Stimulated activated effector memory CD8-positive, alpha-beta T cell treated with anti-CD3 and anti-CD28 coated beads, Interleukin-12 subunit alpha, Interleukin-12 subunit beta, amount 100 ng/mL, for 72 hours (primary cell): Measurements from ENCODE around the gene MTCP1.

Source experiments
- ATAC-seq: fragments of 150-1000 bp; cut with Tn5 transposase; 2 replicates; pipeline ENCODE4 v1.10.0; 2021
- DNase-seq, 2 donors: peaks; one replicate each; pipeline ENCODE4 v3.0.0; 2021 to 2022; ENCODE audit warnings: low spot score in 2 of 2
- H3K27ac Mint-ChIP-seq: one replicate; pipeline ENCODE4 v1.8.0; 2022; ENCODE audit warnings: mild to moderate bottlenecking, mixed read lengths
- H3K36me3 Mint-ChIP-seq: one replicate; pipeline ENCODE4 v1.8.0; 2022; ENCODE audit warnings: mild to moderate bottlenecking, mixed read lengths
- H3K4me1 Mint-ChIP-seq: one replicate; pipeline ENCODE4 v1.8.0; 2022; ENCODE audit warnings: mixed read lengths
- H3K4me3 Mint-ChIP-seq: one replicate; pipeline ENCODE4 v1.8.0; 2022; ENCODE audit warnings: mild to moderate bottlenecking, mixed read lengths
- H3K9me3 Mint-ChIP-seq: one replicate; pipeline ENCODE4 v1.8.0; 2022; ENCODE audit warnings: mixed read lengths

MTCP1 gene

DNA sequence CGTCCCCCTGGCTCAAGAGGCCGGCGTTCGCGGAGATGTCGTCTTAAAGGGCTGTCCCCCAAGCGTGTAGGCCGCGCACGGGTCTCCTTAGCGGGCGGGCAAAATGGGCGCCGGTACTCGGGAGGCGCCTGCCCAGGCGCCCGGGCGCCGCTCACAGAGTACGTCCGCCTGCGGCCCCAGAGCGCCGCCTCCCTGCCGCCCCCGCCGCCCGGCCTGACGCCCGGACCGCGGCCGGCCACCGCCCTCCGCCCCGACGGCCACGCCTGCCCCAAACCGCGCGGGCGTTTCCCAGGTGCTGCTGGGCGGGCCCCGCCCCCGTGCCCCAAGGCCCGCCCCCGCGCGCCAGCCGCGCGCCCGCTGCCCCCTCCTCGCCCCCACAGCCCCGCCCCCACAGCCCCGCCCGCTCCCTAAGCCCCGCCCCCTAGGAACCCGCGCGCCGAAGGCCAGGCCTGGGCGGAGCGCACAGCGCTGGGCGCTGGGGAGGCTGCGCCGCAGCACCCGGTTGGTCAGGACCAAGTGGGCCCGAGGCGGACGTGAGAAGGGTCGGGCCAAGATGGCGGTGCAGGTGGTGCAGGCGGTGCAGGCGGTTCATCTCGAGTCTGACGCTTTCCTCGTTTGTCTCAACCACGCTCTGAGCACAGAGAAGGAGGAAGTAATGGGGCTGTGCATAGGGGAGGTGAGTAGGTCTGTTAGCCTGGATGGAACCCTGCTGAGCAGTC, at the start of gene MTCP1, which contains the start of the genes BRCC3 and CMC4:
Gene MTCP1 (minus strand): TSS at position 162 of the 719 bp plus-strand sequence. CDS start 5,126 bp downstream, outside the sequence.
Gene BRCC3 (plus strand): TSS at position 534 of the 719 bp plus-strand sequence. CDS start 20 bp downstream, at position 554.
Gene CMC4 (minus strand): TSS at position 162 of the 719 bp plus-strand sequence. CDS start 7,113 bp downstream, outside the sequence.
- Mint-ChIP-seq H3K27ac (peak within 1 kb of the TSS; percentile 86), H3K4me1 (peaks cover 41% of the 10 kb centered on the region), H3K9me3 (no peaks in the 10 kb centered on the region), H3K4me3 (peak within 1 kb of the TSS; percentile 83), H3K36me3 (peaks cover 49% of the 10 kb centered on the region)
- ATAC-seq (peak; percentile 94), DNase-seq (peak; percentile 59 to 84)

- DNase-seq = no peak
- ATAC-seq = no peak
- no peak overlapping the region for H3K4me3 Mint-ChIP-seq
Measured at GRCh38 chrX:155115174-155115819, 44.4 kb upstream of the MTCP1 start.

DNA sequence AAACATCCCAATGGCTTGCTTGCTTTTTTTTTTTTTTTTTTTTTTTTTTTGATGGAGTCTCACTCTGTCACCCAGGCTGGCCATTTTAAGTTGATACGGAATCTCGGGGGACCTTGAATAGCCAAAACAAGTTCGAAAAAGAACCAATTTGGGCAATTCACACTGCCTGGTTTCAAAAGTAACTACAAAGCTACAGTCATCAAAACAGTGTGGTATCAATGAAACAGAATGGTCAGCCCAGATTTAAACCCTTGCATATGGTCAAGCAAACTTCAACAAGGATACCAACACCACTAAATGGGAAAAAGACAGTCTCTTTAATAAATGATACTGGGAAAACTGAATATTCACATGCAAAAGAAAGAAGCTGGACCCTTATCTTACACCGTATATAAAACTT, 42.2 kb upstream of the MTCP1 start:
- Mint-ChIP-seq H3K4me3 (no peak overlapping the region), H3K4me1 (peaks cover 6% of the 10 kb centered on the region), H3K36me3 (peaks cover 40% of the 10 kb centered on the region), H3K27ac (no peak overlapping the region), H3K9me3 (no peaks in the 10 kb centered on the region)
- DNase-seq (no peak), ATAC-seq (no peak)

More at GRCh38 chrX:155115174-155115819, 44.4 kb upstream of the MTCP1 start:
- Mint-ChIP-seq H3K9me3 (no peaks in the 10 kb centered on the region), H3K4me1 (no peaks in the 10 kb centered on the region), H3K27ac (no peak overlapping the region), H3K36me3 (peaks cover 32% of the 10 kb centered on the region)

DNA sequence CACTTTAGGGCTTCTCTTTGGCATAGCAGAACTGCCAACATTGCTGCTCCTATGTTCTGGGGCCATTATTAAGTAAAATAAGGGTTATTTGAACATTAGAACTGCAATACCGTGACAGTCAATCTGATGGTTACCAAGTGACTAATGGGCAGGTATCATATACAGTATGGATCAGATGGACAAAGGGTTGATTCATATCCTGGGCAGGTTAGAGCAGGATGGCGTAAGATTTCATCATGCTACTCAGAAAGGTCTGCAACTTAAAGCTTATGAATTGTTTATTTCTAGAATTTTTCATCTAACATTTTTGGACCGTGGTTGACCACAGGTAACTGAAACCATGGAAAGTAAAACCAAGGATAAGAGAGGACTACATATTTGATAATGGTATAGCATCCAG, 41.2 kb upstream of the MTCP1 start:
- H3K27ac Mint-ChIP-seq = no peak overlapping the region
- peaks cover 6% of the 10 kb centered on the region for H3K4me1 Mint-ChIP-seq
- DNase-seq = no peak
- no peak overlapping the region for H3K4me3 Mint-ChIP-seq
- peaks cover 44% of the 10 kb centered on the region for H3K36me3 Mint-ChIP-seq
- no peak for ATAC-seq
- no peaks in the 10 kb centered on the region for H3K9me3 Mint-ChIP-seq

GRCh38 chrX:155108427-155108826, 37.5 kb upstream of the MTCP1 start:
- DNase-seq = no peak
- no peak overlapping the region for H3K4me3 Mint-ChIP-seq
- peak; percentile 54 for ATAC-seq
- H3K4me1 Mint-ChIP-seq = peaks cover 6% of the 10 kb centered on the region
- H3K9me3 Mint-ChIP-seq = no peaks in the 10 kb centered on the region
- no peak overlapping the region for H3K27ac Mint-ChIP-seq
- H3K36me3 Mint-ChIP-seq = peaks cover 57% of the 10 kb centered on the region

DNA sequence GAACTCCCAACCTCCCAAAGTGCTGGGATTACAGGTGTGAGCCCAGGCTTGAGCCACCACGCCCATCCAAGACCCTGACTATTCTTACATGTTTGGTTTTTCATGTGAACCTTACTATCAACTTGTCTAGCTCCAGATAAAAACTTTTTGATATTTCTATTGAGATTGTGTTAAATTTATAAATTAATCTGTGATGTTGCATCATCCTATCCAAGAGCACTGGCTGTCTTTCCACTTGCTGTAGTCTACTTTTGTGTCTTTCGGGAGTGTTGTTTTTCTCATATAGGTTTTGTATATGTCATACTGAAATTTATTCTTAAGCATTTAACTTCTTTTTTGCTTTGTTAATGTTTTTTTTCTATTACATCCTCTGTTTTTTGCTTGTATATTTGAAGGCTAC, 35.0 kb upstream of the MTCP1 start:
- H3K27ac Mint-ChIP-seq = no peak overlapping the region
- peaks cover 54% of the 10 kb centered on the region for H3K36me3 Mint-ChIP-seq
- ATAC-seq = no peak
- H3K4me1 Mint-ChIP-seq = peaks cover 6% of the 10 kb centered on the region
- no peaks in the 10 kb centered on the region for H3K9me3 Mint-ChIP-seq
- no peak for DNase-seq
- no peak overlapping the region for H3K4me3 Mint-ChIP-seq

- H3K27ac Mint-ChIP-seq = no peak overlapping the region
- DNase-seq (no peak), ATAC-seq (no peak)
- no peaks in the 10 kb centered on the region for H3K9me3 Mint-ChIP-seq
- H3K36me3 Mint-ChIP-seq = peaks cover 73% of the 10 kb centered on the region
- no peak overlapping the region for H3K4me3 Mint-ChIP-seq
- H3K4me1 Mint-ChIP-seq = peaks cover under 1% of the 10 kb centered on the region
Measured at GRCh38 chrX:155094468-155095061, 23.6 kb upstream of the MTCP1 start.

DNA sequence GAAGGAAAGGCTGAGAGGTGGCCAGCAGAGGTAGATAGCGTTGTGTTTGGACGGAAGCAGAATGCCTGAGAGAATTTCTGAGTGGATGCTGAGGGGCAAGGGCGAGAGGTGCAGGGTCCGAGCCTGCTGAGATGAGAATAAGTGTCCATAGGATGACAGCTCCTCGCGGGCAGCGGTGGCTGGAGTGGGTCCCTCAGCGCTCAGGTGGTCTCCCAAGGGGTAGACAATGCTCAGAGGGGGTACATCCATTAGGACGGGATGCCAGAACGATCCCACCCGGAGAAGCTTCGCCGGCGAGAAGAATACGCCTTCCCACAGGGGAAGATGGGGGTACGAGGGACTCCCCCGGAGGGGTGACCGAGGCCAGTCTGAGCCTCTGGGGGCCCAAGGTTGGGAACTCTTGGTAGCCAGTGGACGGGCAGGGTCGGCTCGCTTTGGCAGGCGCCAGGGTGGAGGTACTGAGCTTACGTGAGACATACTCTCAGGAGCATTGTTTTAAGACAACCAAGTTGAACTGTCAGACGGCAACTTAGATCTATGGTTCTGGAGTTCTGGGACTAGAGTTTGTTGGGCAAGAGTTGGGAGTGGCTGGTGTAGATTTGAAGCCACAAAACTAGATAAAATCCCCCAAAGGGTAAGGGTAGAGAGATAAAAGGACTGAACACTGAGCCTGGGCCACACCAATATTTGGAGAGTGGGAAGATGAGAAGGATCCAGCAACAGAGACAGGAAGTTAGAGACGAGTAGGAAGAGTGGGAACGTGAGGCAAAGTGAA, 16.2 kb upstream of the MTCP1 start:
- ATAC-seq (no peak), DNase-seq (no peak)
- Mint-ChIP-seq H3K9me3 (no peaks in the 10 kb centered on the region), H3K27ac (no peak overlapping the region), H3K4me1 (peaks cover 5% of the 10 kb centered on the region), H3K36me3 (peaks cover 57% of the 10 kb centered on the region), H3K4me3 (no peak overlapping the region)

DNA sequence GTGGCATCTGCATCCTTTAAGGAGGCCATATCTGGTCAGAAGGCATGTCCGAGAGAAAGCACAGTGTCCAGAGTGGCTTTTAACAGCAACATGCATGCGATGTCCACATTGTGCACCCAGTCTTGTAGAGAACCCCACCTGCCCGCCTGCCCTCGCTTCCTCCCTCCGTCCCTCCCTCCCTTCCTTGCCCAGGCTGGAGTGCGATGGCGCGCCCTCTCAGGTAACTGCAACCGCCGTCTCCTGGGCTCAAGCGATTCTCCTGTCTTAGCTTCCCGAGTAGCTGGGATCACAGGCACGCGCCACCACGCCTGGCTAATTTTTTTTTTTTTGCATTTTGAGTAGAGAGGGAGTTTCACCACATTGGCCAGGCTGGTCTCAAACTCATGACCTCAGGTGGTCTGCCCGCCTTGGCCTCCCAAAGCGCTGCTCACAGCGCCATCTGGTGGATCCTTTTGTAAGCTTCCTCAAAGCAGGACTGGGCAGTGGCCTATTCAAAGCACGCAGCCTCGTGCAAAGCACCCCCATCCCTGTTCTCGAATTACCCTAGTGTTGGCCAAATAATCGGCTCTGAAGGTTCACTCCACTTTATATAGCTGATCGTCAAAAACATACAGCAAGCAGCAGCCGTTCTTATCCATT, 15.4 kb upstream of the MTCP1 start:
- H3K9me3 Mint-ChIP-seq = no peaks in the 10 kb centered on the region
- no peak overlapping the region for H3K27ac Mint-ChIP-seq
- H3K4me1 Mint-ChIP-seq = peaks cover 5% of the 10 kb centered on the region
- DNase-seq = peak in 1 of 2 donors; percentile 14
- H3K4me3 Mint-ChIP-seq = no peak overlapping the region
- H3K36me3 Mint-ChIP-seq = peaks cover 53% of the 10 kb centered on the region
- ATAC-seq = peak; percentile 51

GRCh38 chrX:155071694-155072280, 851 bp upstream of the MTCP1 start:
- no peak for DNase-seq

GRCh38 chrX:155070663-155070974, 317 bp downstream of the MTCP1 start:
- DNase-seq (no peak), ATAC-seq (peak; percentile 11)
- peaks cover 43% of the 10 kb centered on the region for H3K36me3 Mint-ChIP-seq
- H3K4me1 Mint-ChIP-seq = peaks cover 42% of the 10 kb centered on the region
- peak overlapping the region; percentile 86 for H3K27ac Mint-ChIP-seq
- H3K9me3 Mint-ChIP-seq = no peaks in the 10 kb centered on the region
- peak overlapping the region; percentile 83 for H3K4me3 Mint-ChIP-seq

More at GRCh38 chrX:155071694-155072280, 851 bp upstream of the MTCP1 start:
- H3K27ac Mint-ChIP-seq = peak overlapping the region; percentile 86
- H3K4me3 Mint-ChIP-seq = peak overlapping the region; percentile 83
- no peaks in the 10 kb centered on the region for H3K9me3 Mint-ChIP-seq
- peaks cover 55% of the 10 kb centered on the region for H3K36me3 Mint-ChIP-seq
- peaks cover 41% of the 10 kb centered on the region for H3K4me1 Mint-ChIP-seq
- no peak for ATAC-seq

- DNase-seq (no peak), ATAC-seq (no peak)
- Mint-ChIP-seq H3K4me1 (peaks cover 42% of the 10 kb centered on the region), H3K27ac (peak overlapping the region; percentile 86), H3K9me3 (no peaks in the 10 kb centered on the region), H3K36me3 (peaks cover 38% of the 10 kb centered on the region), H3K4me3 (peak overlapping the region; percentile 83)
Measured at GRCh38 chrX:155070038-155070437, 898 bp downstream of the MTCP1 start.

DNA sequence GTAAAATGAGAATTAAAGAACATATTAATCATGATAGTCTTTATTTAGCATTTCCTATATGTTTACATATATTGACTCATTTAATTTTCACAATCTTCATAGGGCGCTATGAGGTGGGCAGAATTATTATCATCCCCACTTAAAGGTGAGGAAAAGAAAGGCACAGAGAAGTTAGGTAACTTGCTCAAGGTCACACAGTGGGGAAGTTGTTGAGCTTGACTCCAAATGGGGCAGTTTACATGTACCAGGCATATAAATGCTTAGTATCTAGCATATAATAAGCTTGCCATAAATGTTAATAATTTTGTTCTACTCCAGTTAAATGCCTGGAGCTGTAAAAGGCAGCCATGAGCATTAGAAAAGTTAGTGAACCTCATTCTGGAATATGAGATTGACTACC, 1.5 kb downstream of the MTCP1 start:
- peak overlapping the region; percentile 83 for H3K4me3 Mint-ChIP-seq
- peaks cover 31% of the 10 kb centered on the region for H3K36me3 Mint-ChIP-seq
- peak overlapping the region; percentile 86 for H3K27ac Mint-ChIP-seq
- peaks cover 39% of the 10 kb centered on the region for H3K4me1 Mint-ChIP-seq
- no peak for DNase-seq
- ATAC-seq = no peak
- H3K9me3 Mint-ChIP-seq = no peaks in the 10 kb centered on the region

DNA sequence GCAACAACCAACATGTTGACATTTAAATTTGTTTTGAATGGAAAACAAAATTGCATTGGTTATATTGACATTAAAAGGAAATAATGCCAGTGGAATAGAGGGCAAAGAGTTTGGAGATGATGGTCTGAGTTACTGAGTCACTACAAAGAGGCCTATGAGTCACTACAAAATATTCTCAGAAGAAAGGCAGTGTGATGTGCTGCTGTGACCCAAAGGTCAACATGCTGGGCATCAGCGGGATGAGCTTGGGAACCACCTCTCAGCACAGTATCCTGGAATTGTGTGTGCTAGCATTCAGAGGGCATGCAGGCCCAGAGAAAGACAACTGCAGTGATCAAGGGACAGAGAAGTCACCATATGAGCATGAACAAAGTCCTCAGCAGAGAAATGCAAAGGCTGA, 2.8 kb downstream of the MTCP1 start:
- H3K27ac Mint-ChIP-seq = no peak overlapping the region
- peaks cover 26% of the 10 kb centered on the region for H3K4me1 Mint-ChIP-seq
- ATAC-seq (no peak), DNase-seq (no peak)
- peaks cover 25% of the 10 kb centered on the region for H3K36me3 Mint-ChIP-seq
- H3K4me3 Mint-ChIP-seq = peak overlapping the region; percentile 45
- H3K9me3 Mint-ChIP-seq = no peaks in the 10 kb centered on the region
